Upper lobe of left lung (tissue), 6 donors: ENCODE measurements around the gene BANP. TPM values are rescaled to one million over a fixed set of nuclear protein-coding genes. Genes with fewer than 3 reads are reported as not detected.

Experiments used
- ATAC-seq, 2 donors: fragments of 200-7000 bp; cut with Tn5 transposase; one replicate each; pipeline ENCODE4 v1.9.1; 2022; ENCODE audit warnings: mild to moderate bottlenecking in 2 of 2, moderate library complexity in 2 of 2; ENCODE audit not compliant: low FRiP score in 2 of 2
- DNase-seq, 2 donors: peaks; one replicate each; pipeline ENCODE4 v3.0.0-alpha.2; 2019 to 2020
- H3K27ac ChIP-seq, 4 donors: fragments of 200-600 bp; sonication (generic); one replicate each; pipeline ENCODE4 v1.5.1; 2016 to 2019
- H3K27me3 ChIP-seq, 4 donors: fragments of 200-600 bp; sonication (generic); one replicate each; pipeline ENCODE4 v1.5.1; 2017 to 2019
- H3K36me3 ChIP-seq, 4 donors: fragments of 200-600 bp; sonication (generic); one replicate each; pipeline ENCODE4 v1.5.1; 2016 to 2019
- H3K4me1 ChIP-seq, 4 donors: fragments of 200-600 bp; sonication (generic); one replicate each; pipeline ENCODE4 v1.5.1; 2018 to 2019
- H3K4me3 ChIP-seq, 4 donors: fragments of 200-600 bp; sonication (generic); one replicate each; pipeline ENCODE4 v1.5.1; 2017 to 2019; ENCODE audit warnings: mild to moderate bottlenecking in 2 of 4, moderate library complexity in 1 of 4
- H3K9me3 ChIP-seq, 4 donors: fragments of 200-600 bp; sonication (generic); one replicate each; pipeline ENCODE4 v1.5.1; 2018 to 2019
- EP300 ChIP-seq, 4 donors: sonication (generic); formaldehyde crosslinking; IDR thresholded peaks; one replicate each; pipeline ENCODE4 v1.5.1; 2017; ENCODE audit warnings: antibody characterized with exemption in 4 of 4, control low read depth in 2 of 4
- POLR2A ChIP-seq, 4 donors: fragments of 450-650 bp; IDR thresholded peaks; one replicate each; pipeline ENCODE4 v1.5.1; 2016 to 2017; ENCODE audit warnings: antibody characterized with exemption in 4 of 4, mild to moderate bottlenecking in 2 of 4
- POLR2AphosphoS5 ChIP-seq, 2 donors: sonication (generic); formaldehyde crosslinking; IDR thresholded peaks; one replicate each; pipeline ENCODE4 v1.5.1; 2017; ENCODE audit warnings: antibody characterized with exemption in 2 of 2
- WGBS, 2 donors: methylation state at CpG; one replicate each; pipeline ENCODE4 v1.1.5; 2017 to 2018; 5-methylcytosine and 5-hydroxymethylcytosine counted together
- total RNA-seq, 6 donors: library from RNA; depleted of rRNA in 4 of 6; stranded (reverse); fragments of >200 nt in 4 of 6; gene quantifications; one replicate each; pipeline versions ENCODE4 v1.1.0 to v1.2.1, GENCODE V29; 2016 to 2021
- TF ChIP-seq, protein P1 (sequence below), 6 experiments: fragments of 450-650 bp in 4 of 6; fragments of 200-600 bp in 2 of 6; sonication (generic) in 2 of 6; IDR thresholded peaks; one replicate each; pipeline ENCODE4 v1.5.1; 2016 to 2019; ENCODE audit warnings: antibody characterized with exemption in 6 of 6
- donor health status: DM: no; HTN: no; CAD: no; lungs with moderate emphysema.
- donor health status: DM: no; HTN: yes; CAD: no; lungs with severe emphysema.

Gene BANP
- total RNA-seq, 6 donors from 2014 or later = 15.2 to 47.1 (median 24.4) TPM

DNA sequence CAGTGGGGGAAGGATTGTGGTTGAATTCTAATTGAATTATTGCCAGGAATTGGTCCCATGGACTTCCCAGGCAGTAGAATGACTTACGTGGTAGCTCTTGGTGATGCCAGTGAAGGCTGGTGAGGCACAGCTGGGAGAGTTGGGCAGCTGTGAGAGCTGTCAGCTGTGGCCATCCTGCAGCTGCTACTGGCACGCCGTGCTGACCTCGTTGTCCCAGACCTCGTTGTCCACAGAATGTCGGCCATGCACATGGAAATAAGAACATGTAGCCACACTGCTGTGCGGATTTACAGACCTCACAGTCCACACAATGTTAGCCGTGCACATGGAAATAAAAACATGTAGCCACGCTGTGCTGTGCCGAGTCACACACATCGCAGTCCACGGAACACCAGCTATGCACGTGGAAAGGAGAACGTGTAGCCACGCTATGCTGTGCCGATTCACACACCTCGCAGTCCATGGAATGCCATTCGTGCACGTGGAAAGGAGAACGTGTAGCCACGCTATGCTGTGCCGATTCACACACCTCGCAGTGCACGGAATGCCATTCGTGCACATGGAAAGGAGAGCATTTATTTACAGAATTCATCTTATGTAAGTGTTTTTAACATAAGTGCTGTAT, 59.2 kb downstream of the BANP start:
- Histone ChIP-seq H3K4me3 (no peak overlapping the region), H3K36me3 (peaks cover 0 to 58% (median 20%) of the 10 kb centered on the region in 4 donors), H3K4me1 (peaks cover 0 to 17% (median 10%) of the 10 kb centered on the region in 4 donors), H3K9me3 (no peaks in the 10 kb centered on the region), H3K27me3 (no peaks in the 10 kb centered on the region), H3K27ac (no peak overlapping the region)
- no peak for DNase-seq
- 84 to 91% methylated on average over 19 to 25 of the region's 25 CpGs for WGBS, 2 donors
- no peak for ATAC-seq
- TF ChIP-seq POLR2A (IDR thresholded peaks at IDR 0.05) (no peak), POLR2AphosphoS5 (IDR thresholded peaks at IDR 0.05) (no peak), EP300 (IDR thresholded peaks at IDR 0.05) (no peak)
- TF ChIP-seq, protein P1, sequence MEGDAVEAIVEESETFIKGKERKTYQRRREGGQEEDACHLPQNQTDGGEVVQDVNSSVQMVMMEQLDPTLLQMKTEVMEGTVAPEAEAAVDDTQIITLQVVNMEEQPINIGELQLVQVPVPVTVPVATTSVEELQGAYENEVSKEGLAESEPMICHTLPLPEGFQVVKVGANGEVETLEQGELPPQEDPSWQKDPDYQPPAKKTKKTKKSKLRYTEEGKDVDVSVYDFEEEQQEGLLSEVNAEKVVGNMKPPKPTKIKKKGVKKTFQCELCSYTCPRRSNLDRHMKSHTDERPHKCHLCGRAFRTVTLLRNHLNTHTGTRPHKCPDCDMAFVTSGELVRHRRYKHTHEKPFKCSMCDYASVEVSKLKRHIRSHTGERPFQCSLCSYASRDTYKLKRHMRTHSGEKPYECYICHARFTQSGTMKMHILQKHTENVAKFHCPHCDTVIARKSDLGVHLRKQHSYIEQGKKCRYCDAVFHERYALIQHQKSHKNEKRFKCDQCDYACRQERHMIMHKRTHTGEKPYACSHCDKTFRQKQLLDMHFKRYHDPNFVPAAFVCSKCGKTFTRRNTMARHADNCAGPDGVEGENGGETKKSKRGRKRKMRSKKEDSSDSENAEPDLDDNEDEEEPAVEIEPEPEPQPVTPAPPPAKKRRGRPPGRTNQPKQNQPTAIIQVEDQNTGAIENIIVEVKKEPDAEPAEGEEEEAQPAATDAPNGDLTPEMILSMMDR (IDR thresholded peaks at IDR 0.05) = no peak

DNA sequence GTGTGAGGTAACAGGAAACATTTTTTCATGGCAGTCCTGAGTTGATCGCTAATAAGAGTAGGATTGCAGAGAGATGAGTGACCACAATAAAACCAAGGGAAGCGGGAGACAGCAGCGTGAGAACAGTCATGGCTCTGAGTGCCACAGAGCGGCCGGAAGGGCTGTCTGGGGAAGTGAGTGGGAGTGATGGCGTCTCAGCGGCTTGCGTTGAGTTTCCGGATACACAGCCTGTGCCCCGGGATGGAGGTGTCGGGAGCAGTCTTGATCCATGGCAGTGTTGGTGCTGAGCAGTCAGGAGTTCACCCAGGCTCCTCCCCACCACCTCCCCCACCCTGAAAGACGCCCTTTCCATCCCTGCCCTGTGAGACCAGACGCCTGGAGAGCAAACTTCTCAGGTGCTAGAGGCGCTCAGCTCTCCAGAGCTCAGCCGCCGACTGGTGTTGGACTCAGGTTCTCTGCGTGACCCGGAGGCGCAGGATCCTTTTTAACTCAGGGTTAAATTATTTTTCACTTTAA, 59.8 kb downstream of the BANP start:
- Histone ChIP-seq H3K27ac (no peak overlapping the region), H3K9me3 (no peaks in the 10 kb centered on the region), H3K4me1 (peaks cover 0 to 17% (median 10%) of the 10 kb centered on the region in 4 donors), H3K4me3 (no peak overlapping the region), H3K36me3 (peaks cover 0 to 52% (median 20%) of the 10 kb centered on the region in 4 donors), H3K27me3 (no peaks in the 10 kb centered on the region)
- TF ChIP-seq, protein P1 (IDR thresholded peaks at IDR 0.05) = no peak
- TF ChIP-seq EP300 (IDR thresholded peaks at IDR 0.05) (no peak), POLR2A (IDR thresholded peaks at IDR 0.05) (no peak), POLR2AphosphoS5 (IDR thresholded peaks at IDR 0.05) (no peak)
- 82 to 84% methylated on average over 17 to 18 of the region's 19 CpGs for WGBS, 2 donors
- DNase-seq = no peak
- ATAC-seq = no peak

DNA sequence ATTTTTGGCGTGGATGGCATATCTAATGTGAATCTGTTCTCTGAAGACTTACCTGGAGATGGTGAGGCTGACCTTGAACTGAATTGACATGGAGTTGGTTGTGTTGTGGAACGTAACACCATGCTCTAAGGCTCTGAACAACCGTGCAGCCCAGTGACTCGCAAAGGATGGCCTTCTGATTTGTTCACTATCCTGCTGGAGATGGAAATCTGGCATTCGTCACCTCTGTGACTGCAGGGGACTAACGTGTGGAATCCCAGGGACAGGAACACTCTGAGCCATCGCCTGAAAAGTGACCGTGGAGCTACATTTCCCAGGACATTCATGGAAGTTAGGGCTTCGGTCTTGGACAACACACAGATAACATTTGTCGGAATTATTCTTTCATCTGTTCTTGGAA, 61.1 kb downstream of the BANP start:
- WGBS, 2 donors = 95 to 96% methylated on average over 10 of the region's 10 CpGs
- Histone ChIP-seq H3K27me3 (no peaks in the 10 kb centered on the region), H3K4me3 (no peak overlapping the region), H3K9me3 (no peaks in the 10 kb centered on the region), H3K36me3 (peaks cover 0 to 46% (median 15%) of the 10 kb centered on the region in 4 donors), H3K27ac (no peak overlapping the region), H3K4me1 (peaks cover 0 to 17% (median 10%) of the 10 kb centered on the region in 4 donors)
- ATAC-seq (no peak), DNase-seq (no peak)
- TF ChIP-seq POLR2A (IDR thresholded peaks at IDR 0.05) (no peak), POLR2AphosphoS5 (IDR thresholded peaks at IDR 0.05) (no peak), EP300 (IDR thresholded peaks at IDR 0.05) (no peak)
- TF ChIP-seq, protein P1 (IDR thresholded peaks at IDR 0.05) = no peak

DNA sequence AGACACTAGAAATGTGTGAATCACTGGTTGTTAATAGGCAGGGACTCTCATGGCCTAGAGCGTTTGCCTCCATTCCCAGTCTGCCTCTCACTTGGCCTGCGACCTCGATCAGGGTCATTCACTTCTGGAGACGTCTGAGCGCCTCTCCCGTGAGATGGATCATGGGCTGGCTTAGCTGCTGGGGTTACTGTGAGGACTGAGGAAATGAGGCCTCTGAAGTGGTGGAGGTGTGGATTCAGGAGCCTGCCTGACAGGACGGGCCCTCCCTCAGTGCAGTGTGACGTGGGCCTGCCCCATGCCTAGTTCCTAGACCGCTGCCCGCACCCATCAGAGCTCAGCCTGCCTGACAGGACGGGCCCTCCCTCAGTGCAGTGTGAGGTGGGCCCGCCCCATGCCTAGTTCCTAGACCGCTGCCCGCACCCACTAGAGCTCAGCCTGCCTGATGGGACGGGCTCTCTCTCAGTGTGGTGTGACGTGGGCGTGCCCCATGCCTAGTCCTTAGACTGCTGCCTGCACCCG, 61.9 kb downstream of the BANP start:
- peak; percentile 53 to 70 for DNase-seq
- WGBS, 2 donors = 65 to 82% methylated on average over 7 to 18 of the region's 18 CpGs
- TF ChIP-seq POLR2A (IDR thresholded peaks at IDR 0.05) (no peak), POLR2AphosphoS5 (IDR thresholded peaks at IDR 0.05) (no peak), EP300 (IDR thresholded peaks at IDR 0.05) (no peak)
- TF ChIP-seq, protein P1 (IDR thresholded peaks at IDR 0.05) = no peak

More for the DNA sequence above, 61.9 kb downstream of the BANP start:
- peaks cover 0 to 17% (median 10%) of the 10 kb centered on the region in 4 donors for H3K4me1 ChIP-seq
- no peaks in the 10 kb centered on the region for H3K27me3 ChIP-seq
- ATAC-seq = peak; percentile 57 to 87
- H3K4me3 ChIP-seq = no peak overlapping the region
- H3K9me3 ChIP-seq = no peaks in the 10 kb centered on the region
- H3K27ac ChIP-seq = no peak overlapping the region
- H3K36me3 ChIP-seq = peaks cover 0 to 42% (median 15%) of the 10 kb centered on the region in 4 donors
